ENCODE measurements around the gene GALNT8.
"Not testable (repeated sequence)": the region's sequence is repeated elsewhere in the genome, so short reads cannot be mapped to it uniquely, and the experiment has no call there.

DNA sequence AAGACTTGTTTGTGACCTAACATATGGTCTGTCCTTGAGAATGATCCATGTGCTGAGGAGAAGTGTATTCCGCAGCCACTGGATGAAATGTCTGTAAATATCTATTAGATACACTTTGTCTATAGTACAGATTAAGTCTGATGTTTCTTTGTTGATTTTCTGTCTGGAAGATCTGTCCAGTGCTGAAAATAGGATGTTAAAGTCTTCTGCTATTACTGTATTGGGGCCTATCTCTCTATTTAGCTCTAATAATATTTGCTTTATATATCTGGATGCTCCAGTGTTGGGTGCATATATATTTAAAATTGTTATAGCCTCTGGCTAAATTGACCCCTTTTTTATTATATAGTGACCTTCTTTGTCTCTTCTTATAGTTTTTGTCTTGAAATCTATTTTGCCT lies 31.5 kb downstream of the GALNT8 start:
- TF ChIP-seq POLR2A (IDR thresholded peaks at IDR 0.05; ENCODE audit: borderline replicate concordance, extremely low read depth, insufficient read depth, insufficient read length); TCF7L2 (IDR thresholded peaks at IDR 0.05; ENCODE audit: borderline replicate concordance, extremely low read depth, insufficient read depth, insufficient read length); SRF (IDR thresholded peaks at IDR 0.05; ENCODE audit: low read depth); ELF1 (IDR thresholded peaks at IDR 0.05; ENCODE audit: borderline replicate concordance, low read depth); POLR2AphosphoS5 (IDR thresholded peaks at IDR 0.05; ENCODE audit: low read depth, low read length); JUND (IDR thresholded peaks at IDR 0.05); EZH2 (IDR thresholded peaks at IDR 0.05): not testable (repeated sequence)
- TF ChIP-seq, protein P1, sequence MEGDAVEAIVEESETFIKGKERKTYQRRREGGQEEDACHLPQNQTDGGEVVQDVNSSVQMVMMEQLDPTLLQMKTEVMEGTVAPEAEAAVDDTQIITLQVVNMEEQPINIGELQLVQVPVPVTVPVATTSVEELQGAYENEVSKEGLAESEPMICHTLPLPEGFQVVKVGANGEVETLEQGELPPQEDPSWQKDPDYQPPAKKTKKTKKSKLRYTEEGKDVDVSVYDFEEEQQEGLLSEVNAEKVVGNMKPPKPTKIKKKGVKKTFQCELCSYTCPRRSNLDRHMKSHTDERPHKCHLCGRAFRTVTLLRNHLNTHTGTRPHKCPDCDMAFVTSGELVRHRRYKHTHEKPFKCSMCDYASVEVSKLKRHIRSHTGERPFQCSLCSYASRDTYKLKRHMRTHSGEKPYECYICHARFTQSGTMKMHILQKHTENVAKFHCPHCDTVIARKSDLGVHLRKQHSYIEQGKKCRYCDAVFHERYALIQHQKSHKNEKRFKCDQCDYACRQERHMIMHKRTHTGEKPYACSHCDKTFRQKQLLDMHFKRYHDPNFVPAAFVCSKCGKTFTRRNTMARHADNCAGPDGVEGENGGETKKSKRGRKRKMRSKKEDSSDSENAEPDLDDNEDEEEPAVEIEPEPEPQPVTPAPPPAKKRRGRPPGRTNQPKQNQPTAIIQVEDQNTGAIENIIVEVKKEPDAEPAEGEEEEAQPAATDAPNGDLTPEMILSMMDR (IDR thresholded peaks at IDR 0.05 in 2 of 3, conservative IDR thresholded peaks at IDR 0.05 in 1 of 3; ENCODE audit: borderline replicate concordance in 1 of 3, insufficient read depth in 1 of 3, low read depth in 2 of 3, low read length in 2 of 3) = not testable (repeated sequence)
- TF ChIP-seq, protein P2, sequence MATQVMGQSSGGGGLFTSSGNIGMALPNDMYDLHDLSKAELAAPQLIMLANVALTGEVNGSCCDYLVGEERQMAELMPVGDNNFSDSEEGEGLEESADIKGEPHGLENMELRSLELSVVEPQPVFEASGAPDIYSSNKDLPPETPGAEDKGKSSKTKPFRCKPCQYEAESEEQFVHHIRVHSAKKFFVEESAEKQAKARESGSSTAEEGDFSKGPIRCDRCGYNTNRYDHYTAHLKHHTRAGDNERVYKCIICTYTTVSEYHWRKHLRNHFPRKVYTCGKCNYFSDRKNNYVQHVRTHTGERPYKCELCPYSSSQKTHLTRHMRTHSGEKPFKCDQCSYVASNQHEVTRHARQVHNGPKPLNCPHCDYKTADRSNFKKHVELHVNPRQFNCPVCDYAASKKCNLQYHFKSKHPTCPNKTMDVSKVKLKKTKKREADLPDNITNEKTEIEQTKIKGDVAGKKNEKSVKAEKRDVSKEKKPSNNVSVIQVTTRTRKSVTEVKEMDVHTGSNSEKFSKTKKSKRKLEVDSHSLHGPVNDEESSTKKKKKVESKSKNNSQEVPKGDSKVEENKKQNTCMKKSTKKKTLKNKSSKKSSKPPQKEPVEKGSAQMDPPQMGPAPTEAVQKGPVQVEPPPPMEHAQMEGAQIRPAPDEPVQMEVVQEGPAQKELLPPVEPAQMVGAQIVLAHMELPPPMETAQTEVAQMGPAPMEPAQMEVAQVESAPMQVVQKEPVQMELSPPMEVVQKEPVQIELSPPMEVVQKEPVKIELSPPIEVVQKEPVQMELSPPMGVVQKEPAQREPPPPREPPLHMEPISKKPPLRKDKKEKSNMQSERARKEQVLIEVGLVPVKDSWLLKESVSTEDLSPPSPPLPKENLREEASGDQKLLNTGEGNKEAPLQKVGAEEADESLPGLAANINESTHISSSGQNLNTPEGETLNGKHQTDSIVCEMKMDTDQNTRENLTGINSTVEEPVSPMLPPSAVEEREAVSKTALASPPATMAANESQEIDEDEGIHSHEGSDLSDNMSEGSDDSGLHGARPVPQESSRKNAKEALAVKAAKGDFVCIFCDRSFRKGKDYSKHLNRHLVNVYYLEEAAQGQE (IDR thresholded peaks at IDR 0.05; ENCODE audit: low read depth) = not testable (repeated sequence)
- TF ChIP-seq, protein P3, sequence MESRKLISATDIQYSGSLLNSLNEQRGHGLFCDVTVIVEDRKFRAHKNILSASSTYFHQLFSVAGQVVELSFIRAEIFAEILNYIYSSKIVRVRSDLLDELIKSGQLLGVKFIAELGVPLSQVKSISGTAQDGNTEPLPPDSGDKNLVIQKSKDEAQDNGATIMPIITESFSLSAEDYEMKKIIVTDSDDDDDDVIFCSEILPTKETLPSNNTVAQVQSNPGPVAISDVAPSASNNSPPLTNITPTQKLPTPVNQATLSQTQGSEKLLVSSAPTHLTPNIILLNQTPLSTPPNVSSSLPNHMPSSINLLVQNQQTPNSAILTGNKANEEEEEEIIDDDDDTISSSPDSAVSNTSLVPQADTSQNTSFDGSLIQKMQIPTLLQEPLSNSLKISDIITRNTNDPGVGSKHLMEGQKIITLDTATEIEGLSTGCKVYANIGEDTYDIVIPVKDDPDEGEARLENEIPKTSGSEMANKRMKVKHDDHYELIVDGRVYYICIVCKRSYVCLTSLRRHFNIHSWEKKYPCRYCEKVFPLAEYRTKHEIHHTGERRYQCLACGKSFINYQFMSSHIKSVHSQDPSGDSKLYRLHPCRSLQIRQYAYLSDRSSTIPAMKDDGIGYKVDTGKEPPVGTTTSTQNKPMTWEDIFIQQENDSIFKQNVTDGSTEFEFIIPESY (IDR thresholded peaks at IDR 0.05; ENCODE audit: extremely low read depth, insufficient replicate concordance, low read length) = not testable (repeated sequence)

All from HCT116 (cell line).